ENCODE results near the gene VTI1A.

The VTI1A gene

GRCh38 chr10:112593023-112593422, 146.0 kb downstream of the VTI1A start:
- no peak overlapping the region for H3K9ac ChIP-seq
- no peaks in the 10 kb centered on the region for H3K9me3 ChIP-seq (ENCODE audit: control insufficient read depth, low read length)
- H3K79me2 ChIP-seq, result no peaks in the 10 kb centered on the region
- H3K27ac ChIP-seq, result no peak overlapping the region
- H3K27me3 ChIP-seq (ENCODE audit: control insufficient read depth, insufficient read depth, low read length), result no peaks in the 10 kb centered on the region
- H2AFZ ChIP-seq, result no peak overlapping the region
- H3K4me3 ChIP-seq (ENCODE audit: low read depth, low read length), result no peak overlapping the region
- no peaks in the 10 kb centered on the region for H3K36me3 ChIP-seq (ENCODE audit: control insufficient read depth, insufficient read depth, low read length)
- H3K4me1 ChIP-seq, result no peaks in the 10 kb centered on the region
- TF ChIP-seq CTCF (IDR thresholded peaks at IDR 0.05), result no peak
- no peak overlapping the region for H3K4me2 ChIP-seq (ENCODE audit: low read length)

GRCh38 chr10:112601214-112602090, 154.4 kb downstream of the VTI1A start:
- Histone ChIP-seq H3K27me3 (ENCODE audit: control insufficient read depth, insufficient read depth, low read length) (no peaks in the 10 kb centered on the region), H3K4me2 (ENCODE audit: low read length) (no peak overlapping the region), H3K36me3 (ENCODE audit: control insufficient read depth, insufficient read depth, low read length) (no peaks in the 10 kb centered on the region), H3K4me3 (ENCODE audit: low read depth, low read length) (no peak overlapping the region), H2AFZ (no peak overlapping the region), H3K9ac (no peak overlapping the region), H3K27ac (no peak overlapping the region), H3K79me2 (no peaks in the 10 kb centered on the region), H3K4me1 (no peaks in the 10 kb centered on the region), H3K9me3 (ENCODE audit: control insufficient read depth, low read length) (no peaks in the 10 kb centered on the region)
- no peak for TF ChIP-seq CTCF (IDR thresholded peaks at IDR 0.05)

- Histone ChIP-seq H3K36me3 (ENCODE audit: control insufficient read depth, insufficient read depth, low read length) (no peaks in the 10 kb centered on the region), H3K27ac (no peak overlapping the region), H3K4me3 (ENCODE audit: low read depth, low read length) (no peak overlapping the region), H3K4me1 (no peaks in the 10 kb centered on the region), H3K9ac (no peak overlapping the region), H3K4me2 (ENCODE audit: low read length) (no peak overlapping the region), H2AFZ (no peak overlapping the region), H3K27me3 (ENCODE audit: control insufficient read depth, insufficient read depth, low read length) (no peaks in the 10 kb centered on the region), H3K9me3 (ENCODE audit: control insufficient read depth, low read length) (no peaks in the 10 kb centered on the region), H3K79me2 (no peaks in the 10 kb centered on the region)
- no peak for TF ChIP-seq CTCF (IDR thresholded peaks at IDR 0.05)
Measured at GRCh38 chr10:112603062-112603461, 156.0 kb downstream of the VTI1A start.

GRCh38 chr10:112605063-112605462, 158.0 kb downstream of the VTI1A start:
- Histone ChIP-seq H2AFZ (no peak overlapping the region), H3K9me3 (ENCODE audit: control insufficient read depth, low read length) (no peaks in the 10 kb centered on the region), H3K4me2 (ENCODE audit: low read length) (no peak overlapping the region), H3K36me3 (ENCODE audit: control insufficient read depth, insufficient read depth, low read length) (no peaks in the 10 kb centered on the region), H3K4me3 (ENCODE audit: low read depth, low read length) (no peak overlapping the region), H3K79me2 (no peaks in the 10 kb centered on the region), H3K9ac (no peak overlapping the region), H3K27ac (no peak overlapping the region), H3K4me1 (no peaks in the 10 kb centered on the region), H3K27me3 (ENCODE audit: control insufficient read depth, insufficient read depth, low read length) (no peaks in the 10 kb centered on the region)
- TF ChIP-seq CTCF (IDR thresholded peaks at IDR 0.05), result no peak

GRCh38 chr10:112607506-112607905, 160.5 kb downstream of the VTI1A start:
- Histone ChIP-seq H3K27ac (no peak overlapping the region), H3K4me2 (ENCODE audit: low read length) (no peak overlapping the region), H3K79me2 (no peaks in the 10 kb centered on the region), H3K9me3 (ENCODE audit: control insufficient read depth, low read length) (no peaks in the 10 kb centered on the region), H3K27me3 (ENCODE audit: control insufficient read depth, insufficient read depth, low read length) (no peaks in the 10 kb centered on the region), H3K4me1 (no peaks in the 10 kb centered on the region), H3K36me3 (ENCODE audit: control insufficient read depth, insufficient read depth, low read length) (no peaks in the 10 kb centered on the region), H3K9ac (no peak overlapping the region), H3K4me3 (ENCODE audit: low read depth, low read length) (no peak overlapping the region), H2AFZ (no peak overlapping the region)
- no peak for TF ChIP-seq CTCF (IDR thresholded peaks at IDR 0.05)
